ENCODE data around the gene PRKCZ. TPM values are rescaled to one million over a fixed set of nuclear protein-coding genes. Genes with fewer than 3 reads are reported as not detected.

The PRKCZ gene
- total RNA-seq, 1 donor from 2014 or later, result 32.6 TPM

- Histone ChIP-seq H3K36me3 (ENCODE audit: insufficient read depth, low read length) (no peaks in the 10 kb centered on the region), H3K79me2 (ENCODE audit: insufficient read depth, low read length) (no peaks in the 10 kb centered on the region), H3K4me3 (ENCODE audit: insufficient read depth, low read depth, low read length) (no peak overlapping the region), H3K27me3 (ENCODE audit: insufficient read depth, low read length) (peaks cover 14% of the 10 kb centered on the region), H3K4me2 (ENCODE audit: low read length) (no peak overlapping the region), H2AFZ (ENCODE audit: low read depth, low read length) (no peak overlapping the region), H3K9ac (ENCODE audit: low read length) (no peak overlapping the region), H3K27ac (ENCODE audit: low read depth, low read length) (no peak overlapping the region), H3K9me3 (ENCODE audit: insufficient read depth, low read depth, low read length) (no peaks in the 10 kb centered on the region), H4K20me1 (ENCODE audit: insufficient read depth, low read length) (no peaks in the 10 kb centered on the region), H3K4me1 (ENCODE audit: insufficient read depth, low read length) (no peaks in the 10 kb centered on the region)
- peaks cover 45% of the 10 kb centered on the region for H3K27me3 Mint-ChIP-seq (ENCODE audit: low read depth, unreplicated experiment)
- FAIRE-seq, result no peak
- H3K4me3 Mint-ChIP-seq (ENCODE audit: unreplicated experiment), result no peak overlapping the region
- H3K9me3 Mint-ChIP-seq (ENCODE audit: unreplicated experiment), result no peaks in the 10 kb centered on the region
- peaks cover 3% of the 10 kb centered on the region for H3K36me3 Mint-ChIP-seq (ENCODE audit: low read depth, unreplicated experiment)
- no peak for TF ChIP-seq EZH2 (IDR thresholded peaks at IDR 0.05; ENCODE audit: insufficient read depth, low read length)
- no peak for TF ChIP-seq CTCF (IDR thresholded peaks at IDR 0.05; ENCODE audit: insufficient read depth, low read depth, low read length)
- H3K27ac Mint-ChIP-seq (ENCODE audit: unreplicated experiment), result no peak overlapping the region
- no peak for DNase-seq (ENCODE audit: low read depth)
- no peaks in the 10 kb centered on the region for H3K4me1 Mint-ChIP-seq (ENCODE audit: low read depth, unreplicated experiment)
These were observed 12.8 kb upstream of the PRKCZ start for GRCh38 chr1:2037314-2037979.

- H3K36me3 Mint-ChIP-seq (ENCODE audit: low read depth, unreplicated experiment), result peaks cover 3% of the 10 kb centered on the region
- no peak overlapping the region for H3K27ac ChIP-seq (ENCODE audit: low read depth, low read length)
- no peak overlapping the region for H3K4me2 ChIP-seq (ENCODE audit: low read length)
- peaks cover 14% of the 10 kb centered on the region for H3K27me3 ChIP-seq (ENCODE audit: insufficient read depth, low read length)
- H3K4me1 ChIP-seq (ENCODE audit: insufficient read depth, low read length), result no peaks in the 10 kb centered on the region
- H3K27ac Mint-ChIP-seq (ENCODE audit: unreplicated experiment), result no peak overlapping the region
- peaks cover 41% of the 10 kb centered on the region for H3K27me3 Mint-ChIP-seq (ENCODE audit: low read depth, unreplicated experiment)
- no peak overlapping the region for H2AFZ ChIP-seq (ENCODE audit: low read depth, low read length)
- FAIRE-seq, result no peak
- H3K36me3 ChIP-seq (ENCODE audit: insufficient read depth, low read length), result no peaks in the 10 kb centered on the region
- no peak for DNase-seq (ENCODE audit: low read depth)
- no peaks in the 10 kb centered on the region for H3K9me3 ChIP-seq (ENCODE audit: insufficient read depth, low read depth, low read length)
- no peaks in the 10 kb centered on the region for H3K79me2 ChIP-seq (ENCODE audit: insufficient read depth, low read length)
- no peaks in the 10 kb centered on the region for H3K9me3 Mint-ChIP-seq (ENCODE audit: unreplicated experiment)
- no peaks in the 10 kb centered on the region for H4K20me1 ChIP-seq (ENCODE audit: insufficient read depth, low read length)
- H3K4me1 Mint-ChIP-seq (ENCODE audit: low read depth, unreplicated experiment), result no peaks in the 10 kb centered on the region
- H3K4me3 ChIP-seq (ENCODE audit: insufficient read depth, low read depth, low read length), result no peak overlapping the region
- no peak overlapping the region for H3K4me3 Mint-ChIP-seq (ENCODE audit: unreplicated experiment)
- H3K9ac ChIP-seq (ENCODE audit: low read length), result no peak overlapping the region
- TF ChIP-seq CTCF (IDR thresholded peaks at IDR 0.05; ENCODE audit: insufficient read depth, low read depth, low read length) (no peak), EZH2 (IDR thresholded peaks at IDR 0.05; ENCODE audit: insufficient read depth, low read length) (no peak)
These were observed 12.0 kb upstream of the PRKCZ start for GRCh38 chr1:2038229-2038628.

GRCh38 chr1:2039251-2039650 is 11.0 kb upstream of the PRKCZ start:
- H3K9ac ChIP-seq (ENCODE audit: low read length), result no peak overlapping the region
- H3K79me2 ChIP-seq (ENCODE audit: insufficient read depth, low read length), result no peaks in the 10 kb centered on the region
- Mint-ChIP-seq H3K27me3 (ENCODE audit: low read depth, unreplicated experiment) (peaks cover 40% of the 10 kb centered on the region), H3K4me3 (ENCODE audit: unreplicated experiment) (no peak overlapping the region), H3K9me3 (ENCODE audit: unreplicated experiment) (no peaks in the 10 kb centered on the region), H3K36me3 (ENCODE audit: low read depth, unreplicated experiment) (peaks cover 3% of the 10 kb centered on the region), H3K27ac (ENCODE audit: unreplicated experiment) (no peak overlapping the region), H3K4me1 (ENCODE audit: low read depth, unreplicated experiment) (no peaks in the 10 kb centered on the region)
- no peaks in the 10 kb centered on the region for H3K36me3 ChIP-seq (ENCODE audit: insufficient read depth, low read length)
- FAIRE-seq, result no peak
- no peak overlapping the region for H2AFZ ChIP-seq (ENCODE audit: low read depth, low read length)
- no peak overlapping the region for H3K27ac ChIP-seq (ENCODE audit: low read depth, low read length)
- H4K20me1 ChIP-seq (ENCODE audit: insufficient read depth, low read length), result no peaks in the 10 kb centered on the region
- no peak overlapping the region for H3K4me2 ChIP-seq (ENCODE audit: low read length)
- H3K4me3 ChIP-seq (ENCODE audit: insufficient read depth, low read depth, low read length), result no peak overlapping the region
- DNase-seq (ENCODE audit: low read depth), result no peak
- peaks cover 17% of the 10 kb centered on the region for H3K27me3 ChIP-seq (ENCODE audit: insufficient read depth, low read length)
- no peaks in the 10 kb centered on the region for H3K4me1 ChIP-seq (ENCODE audit: insufficient read depth, low read length)
- no peak for TF ChIP-seq CTCF (IDR thresholded peaks at IDR 0.05; ENCODE audit: insufficient read depth, low read depth, low read length)
- no peak for TF ChIP-seq EZH2 (IDR thresholded peaks at IDR 0.05; ENCODE audit: insufficient read depth, low read length)
- H3K9me3 ChIP-seq (ENCODE audit: insufficient read depth, low read depth, low read length), result no peaks in the 10 kb centered on the region

Measured in astrocyte (in vitro differentiated cells and primary cell).